ENCODE results near the gene FAAP100.

The FAAP100 gene

GRCh38 chr17:81511804-81512561 is 40.2 kb downstream of the FAAP100 start:
- no peak for DNase-seq (ENCODE audit: low read depth in 2 of 2)

GRCh38 chr17:81511554-81511803 is 40.7 kb downstream of the FAAP100 start:
- no peak for DNase-seq (ENCODE audit: low read depth in 2 of 2)

- no peak for DNase-seq (ENCODE audit: low read depth in 2 of 2)
These were observed 41.2 kb downstream of the FAAP100 start for GRCh38 chr17:81510785-81511553.

GRCh38 chr17:81509972-81510784 is 42.0 kb downstream of the FAAP100 start:
- no peak for DNase-seq (ENCODE audit: low read depth in 2 of 2)

- DNase-seq (ENCODE audit: low read depth in 2 of 2), result no peak
These were observed 42.8 kb downstream of the FAAP100 start for GRCh38 chr17:81509207-81509971.

GRCh38 chr17:81508639-81509206 is 43.4 kb downstream of the FAAP100 start:
- DNase-seq (ENCODE audit: low read depth in 2 of 2), result no peak

GRCh38 chr17:81503619-81504018 is 48.5 kb downstream of the FAAP100 start:
- DNase-seq (ENCODE audit: low read depth in 2 of 2), result no peak

GRCh38 chr17:81502471-81503017 is 49.6 kb downstream of the FAAP100 start:
- no peak for DNase-seq (ENCODE audit: low read depth in 2 of 2)

GRCh38 chr17:81500047-81500446 is 52.1 kb downstream of the FAAP100 start:
- DNase-seq (ENCODE audit: low read depth in 2 of 2), result no peak

GRCh38 chr17:81499601-81499970 is 52.6 kb downstream of the FAAP100 start:
- DNase-seq (ENCODE audit: low read depth in 2 of 2), result no peak

- DNase-seq (ENCODE audit: low read depth in 2 of 2), result no peak
These were observed 53.1 kb downstream of the FAAP100 start for GRCh38 chr17:81498953-81499600.

GRCh38 chr17:81494626-81495377 is 57.4 kb downstream of the FAAP100 start:
- no peak for DNase-seq (ENCODE audit: low read depth in 2 of 2)

GRCh38 chr17:81493198-81494038 is 58.7 kb downstream of the FAAP100 start:
- no peak for DNase-seq (ENCODE audit: low read depth in 2 of 2)

- DNase-seq (ENCODE audit: low read depth in 2 of 2), result no peak
These were observed 59.4 kb downstream of the FAAP100 start for GRCh38 chr17:81492706-81493105.

- no peak for DNase-seq (ENCODE audit: low read depth in 2 of 2)
These were observed 60.0 kb downstream of the FAAP100 start for GRCh38 chr17:81492202-81492601.

GRCh38 chr17:81491761-81492160 is 60.4 kb downstream of the FAAP100 start:
- DNase-seq (ENCODE audit: low read depth in 2 of 2), result no peak

- DNase-seq (ENCODE audit: low read depth in 2 of 2), result no peak
These were observed 61.0 kb downstream of the FAAP100 start for GRCh38 chr17:81491181-81491581.

GRCh38 chr17:81489998-81490992 is 61.9 kb downstream of the FAAP100 start:
- DNase-seq (ENCODE audit: low read depth in 2 of 2), result no peak

Data from stimulated activated CD8-positive, alpha-beta memory T cell treated with anti-CD3 and anti-CD28 coated beads, Interleukin-15, amount 100 ng/mL, for 4 hours (primary cell).